Thymus (tissue), 11 donors: ENCODE data around the gene CSNK1G2. TPM values are rescaled to one million over a fixed set of nuclear protein-coding genes. Genes with fewer than 3 reads are reported as not detected.
A peak's percentile ranks its signal among the peaks of the same experiment; 100 is the strongest.

Experiments used
- DNase-seq, 9 donors: peaks; one replicate each; pipeline ENCODE4 v3.0.0-alpha.2; 2013; ENCODE audit warnings: low spot score in 9 of 9, low read depth in 6 of 9, missing footprints in 1 of 9
- H3K27ac ChIP-seq, 2 donors: one replicate each; pipeline ENCODE4 v1.5.1; 2013; ENCODE audit warnings: control low read depth in 1 of 2, low read depth in 1 of 2, low read length in 1 of 2, mild to moderate bottlenecking in 1 of 2, moderate library complexity in 1 of 2
- H3K27me3 ChIP-seq, 2 donors: one replicate each; pipeline ENCODE4 v1.5.1; 2013; ENCODE audit warnings: low read length in 1 of 2; ENCODE audit not compliant: control insufficient read depth in 2 of 2, insufficient read depth in 1 of 2
- H3K36me3 ChIP-seq, 2 donors: one replicate each; pipeline ENCODE4 v1.5.1; 2013; ENCODE audit warnings: low read length in 1 of 2, mild to moderate bottlenecking in 1 of 2, moderate library complexity in 1 of 2; ENCODE audit not compliant: control insufficient read depth in 2 of 2, insufficient read depth in 2 of 2
- H3K4me1 ChIP-seq, 2 donors: one replicate each; pipeline ENCODE4 v1.5.1; 2013; ENCODE audit warnings: low read length in 2 of 2; ENCODE audit not compliant: control insufficient read depth in 2 of 2, insufficient read depth in 2 of 2
- H3K4me3 ChIP-seq, 2 donors: one replicate each; pipeline ENCODE4 v1.5.1; 2013; ENCODE audit warnings: low read length in 2 of 2, control low read depth in 1 of 2, mild to moderate bottlenecking in 1 of 2
- H3K9me3 ChIP-seq, 2 donors: one replicate each; pipeline ENCODE4 v1.5.1; 2013; ENCODE audit warnings: low read length in 1 of 2, mild to moderate bottlenecking in 1 of 2; ENCODE audit not compliant: control insufficient read depth in 2 of 2, insufficient read depth in 1 of 2
- WGBS: extraction: QIAGEN DNeasy Blood & Tissue Kit; methylation state at CpG from one replicate; pipeline ENCODE4 v1.1.7; 2013; 5-methylcytosine and 5-hydroxymethylcytosine counted together
- polyA plus RNA-seq: library from polyadenylated mRNA; stranded (reverse); fragments of 200-250 nt; gene quantifications from one replicate; pipeline ENCODE4 v1.2.3, GENCODE V29; 2013
- total RNA-seq: library from RNA; stranded (reverse); fragments of 120-200 nt; gene quantifications from one replicate; pipeline ENCODE4 v1.2.4, GENCODE V29; 2013
- donor health status: healthy.

CSNK1G2 gene
- total and polyA plus RNA-seq, 2 donors, result 52.0 to 80.9 TPM

GRCh38 chr19:1935484-1936208 lies 5.3 kb upstream of the CSNK1G2 start:
- no peaks in the 10 kb centered on the region for H3K36me3 ChIP-seq
- no peak overlapping the region for H3K27ac ChIP-seq
- no peak for DNase-seq
- H3K27me3 ChIP-seq, result no peaks in the 10 kb centered on the region
- peaks cover 6 to 20% of the 10 kb centered on the region in 2 donors for H3K4me1 ChIP-seq
- H3K4me3 ChIP-seq, result no peak overlapping the region
- 87% methylated on average over 11 of the region's 11 CpGs for WGBS
- H3K9me3 ChIP-seq, result peaks cover 0 to 19% of the 10 kb centered on the region in 2 donors

- H3K27ac ChIP-seq, result no peak overlapping the region
Measured at GRCh38 chr19:1936430-1936829, 4.5 kb upstream of the CSNK1G2 start.

GRCh38 chr19:1936916-1937610 lies 3.9 kb upstream of the CSNK1G2 start:
- Histone ChIP-seq H3K9me3 (peaks cover 0 to 16% of the 10 kb centered on the region in 2 donors), H3K4me1 (peaks cover 6 to 20% of the 10 kb centered on the region in 2 donors), H3K27me3 (no peaks in the 10 kb centered on the region), H3K27ac (no peak overlapping the region), H3K36me3 (no peaks in the 10 kb centered on the region), H3K4me3 (no peak overlapping the region)
- no peak for DNase-seq
- WGBS, result 96% methylated on average over 24 of the region's 24 CpGs

More at GRCh38 chr19:1936430-1936829, 4.5 kb upstream of the CSNK1G2 start:
- H3K4me1 ChIP-seq, result peaks cover 6 to 20% of the 10 kb centered on the region in 2 donors
- H3K4me3 ChIP-seq, result no peak overlapping the region
- no peaks in the 10 kb centered on the region for H3K27me3 ChIP-seq
- H3K36me3 ChIP-seq, result no peaks in the 10 kb centered on the region
- WGBS, result 98% methylated on average over 3 of the region's 3 CpGs
- no peak for DNase-seq
- peaks cover 0 to 19% of the 10 kb centered on the region in 2 donors for H3K9me3 ChIP-seq

- WGBS, result 89% methylated on average over 7 of the region's 7 CpGs
- Histone ChIP-seq H3K27ac (no peak overlapping the region), H3K4me3 (no peak overlapping the region), H3K36me3 (no peaks in the 10 kb centered on the region), H3K27me3 (no peaks in the 10 kb centered on the region), H3K9me3 (peaks cover 0 to 13% of the 10 kb centered on the region in 2 donors), H3K4me1 (peaks cover 7 to 29% of the 10 kb centered on the region in 2 donors)
- no peak for DNase-seq
Measured at GRCh38 chr19:1938071-1938470, 2.9 kb upstream of the CSNK1G2 start.

- Histone ChIP-seq H3K27me3 (no peaks in the 10 kb centered on the region), H3K4me3 (peak overlapping the region; percentile 79 to 96), H3K27ac (peak overlapping the region; percentile 95 to 96), H3K4me1 (peaks cover 14 to 40% of the 10 kb centered on the region in 2 donors), H3K36me3 (peaks cover 0 to 4% of the 10 kb centered on the region in 2 donors), H3K9me3 (peaks cover 0 to 6% of the 10 kb centered on the region in 2 donors)
- WGBS, result under 1% methylated on average over 40 of the region's 40 CpGs
- peak in 6 of 9 donors; percentile 51 to 81 (median 64) for DNase-seq
Measured at GRCh38 chr19:1942078-1942933, 1.3 kb downstream of the CSNK1G2 start.

- H3K4me1 ChIP-seq, result peaks cover 14 to 40% of the 10 kb centered on the region in 2 donors
- H3K36me3 ChIP-seq, result peaks cover 0 to 6% of the 10 kb centered on the region in 2 donors
- H3K27ac ChIP-seq, result peak overlapping the region; percentile 95 to 96
- H3K4me3 ChIP-seq, result peak overlapping the region; percentile 79 to 96
- 6% methylated on average over 21 of the region's 21 CpGs for WGBS
- H3K27me3 ChIP-seq, result no peaks in the 10 kb centered on the region
- DNase-seq, result no peak
- peaks cover 0 to 6% of the 10 kb centered on the region in 2 donors for H3K9me3 ChIP-seq
Measured at GRCh38 chr19:1942934-1943555, 2.1 kb downstream of the CSNK1G2 start.

GRCh38 chr19:1943661-1944087 lies 2.7 kb downstream of the CSNK1G2 start:
- H3K4me3 ChIP-seq, result no peak overlapping the region
- peaks cover 0 to 9% of the 10 kb centered on the region in 2 donors for H3K36me3 ChIP-seq
- WGBS, result 83% methylated on average over 22 of the region's 22 CpGs
- peaks cover 0 to 6% of the 10 kb centered on the region in 2 donors for H3K9me3 ChIP-seq
- H3K27me3 ChIP-seq, result no peaks in the 10 kb centered on the region
- peak overlapping the region in 1 of 2 donors; percentile 40 for H3K27ac ChIP-seq
- peaks cover 14 to 40% of the 10 kb centered on the region in 2 donors for H3K4me1 ChIP-seq
- no peak for DNase-seq

- Histone ChIP-seq H3K9me3 (peaks cover 0 to 6% of the 10 kb centered on the region in 2 donors), H3K27ac (no peak overlapping the region), H3K36me3 (peaks cover 4 to 11% of the 10 kb centered on the region in 2 donors), H3K4me3 (no peak overlapping the region), H3K27me3 (no peaks in the 10 kb centered on the region), H3K4me1 (peaks cover 14 to 40% of the 10 kb centered on the region in 2 donors)
- 88% methylated on average over 42 of the region's 42 CpGs for WGBS
- no peak for DNase-seq
Measured at GRCh38 chr19:1944088-1944915, 3.3 kb downstream of the CSNK1G2 start.
